Panc1 (cell line): ENCODE measurements around the gene FSHR. TPM values are rescaled to one million over a fixed set of nuclear protein-coding genes. Genes with fewer than 3 reads are reported as not detected.

Experiments used
- ATAC-seq: fragments of 200-7000 bp; cut with Tn5 transposase; 2 replicates; pipeline ENCODE4 v1.9.1; 2020; ENCODE audit warnings: mild to moderate bottlenecking, moderate library complexity
- BruUV-seq: library from RNA; stranded (reverse); fragments of 400-500 nt; replicated peaks from 2 replicates; lab custom pipeline; 2021; lab: Mats Ljungman, UMichigan
- CTCF ChIA-PET: fragments of 300-600 bp; sonication (Branson Sonifier 250); formaldehyde crosslinking; loops from one replicate; lab custom pipeline; 2022; ENCODE audit warnings: antibody characterized with exemption; lab: Charles Lee
- POLR2A ChIA-PET: fragments of 300-600 bp; sonication (Branson Sonifier 250); formaldehyde crosslinking; loops from one replicate; lab custom pipeline; 2022; ENCODE audit warnings: antibody characterized with exemption; lab: Charles Lee
- DNase-seq: peaks from one replicate; pipeline ENCODE4 v3.0.0-alpha.2; 2010; ENCODE audit warnings: low read depth, low spot score
- H3K27ac ChIP-seq: 2 replicates; pipeline ENCODE4 v1.5.1; 2011; ENCODE audit warnings: mild to moderate bottlenecking, low read length, inconsistent platforms
- H3K27me3 ChIP-seq: fragments of 200-500 bp; sonication (Bioruptor generic); 2 replicates; pipeline ENCODE4 v1.6.0; 2014; ENCODE audit warnings: low read length, inconsistent platforms; ENCODE audit not compliant: control insufficient read depth, insufficient read depth
- H3K36me3 ChIP-seq: fragments of 200-500 bp; sonication (Bioruptor generic); 2 replicates; pipeline ENCODE4 v1.5.1; 2014; ENCODE audit warnings: inconsistent platforms, mild to moderate bottlenecking, low read length, moderate library complexity; ENCODE audit not compliant: control insufficient read depth, insufficient read depth
- H3K4me1 ChIP-seq: 2 replicates; pipeline ENCODE4 v1.5.1; 2011; ENCODE audit warnings: inconsistent platforms, mild to moderate bottlenecking, low read length, moderate library complexity; ENCODE audit not compliant: control insufficient read depth, insufficient read depth
- H3K4me3 ChIP-seq, 2 experiments: 2 replicates each; pipeline ENCODE4 v1.5.1; 2011 to 2012; ENCODE audit warnings: low read depth in 2 of 2, low read length in 2 of 2, mild to moderate bottlenecking in 2 of 2, inconsistent platforms in 1 of 2, moderate library complexity in 1 of 2
- H3K9me3 ChIP-seq: fragments of 200-500 bp; sonication (Bioruptor generic); 2 replicates; pipeline ENCODE4 v1.5.1; 2014; ENCODE audit warnings: low read depth, mild to moderate bottlenecking, inconsistent platforms, low read length, moderate library complexity; ENCODE audit not compliant: control insufficient read depth, insufficient read depth
- CTCF ChIP-seq: fragments of 450-650 bp; IDR thresholded peaks from 2 replicates; pipeline ENCODE4 v1.5.1; 2017; ENCODE audit warnings: mild to moderate bottlenecking
- POLR2AphosphoS5 ChIP-seq: IDR thresholded peaks from 2 replicates; pipeline ENCODE4 v1.6.1; 2012; ENCODE audit warnings: mild to moderate bottlenecking, low read depth, low read length, moderate library complexity
- REST ChIP-seq, 2 experiments: IDR thresholded peaks; 2 replicates each; pipeline ENCODE4 v1.6.1; 2011 to 2012; ENCODE audit warnings: low read depth in 2 of 2, control low read depth in 1 of 2, low read length in 1 of 2, mild to moderate bottlenecking in 1 of 2, moderate library complexity in 1 of 2; ENCODE audit not compliant: insufficient read depth in 1 of 2
- SIN3A ChIP-seq: IDR thresholded peaks from 2 replicates; pipeline ENCODE4 v1.6.1; 2012; ENCODE audit warnings: low read depth, mild to moderate bottlenecking, low read length, moderate library complexity, borderline replicate concordance; ENCODE audit not compliant: insufficient read depth
- TCF7L2 ChIP-seq: IDR thresholded peaks from 2 replicates; pipeline ENCODE4 v1.6.1; 2011; ENCODE audit warnings: mild to moderate bottlenecking, low read depth, low read length, inconsistent platforms
- in situ Hi-C: cut with HindIII; loops from 2 replicates; pipeline ENCODE4 v1.10.0; 2016; ENCODE audit warnings: low sequenced_read_pairs, low pct_unique_long_range_greater_than_20kb
- intact Hi-C: fragments of 100-400 bp; cut with micrococcal nuclease; formaldehyde crosslinking; loops from one replicate; pipeline ENCODE4 v1.10.0; 2022; ENCODE audit not compliant: unreplicated experiment
- total RNA-seq: library from RNA; stranded (reverse); gene quantifications from one replicate; pipeline ENCODE4 v1.2.1, GENCODE V29; 2021; ENCODE audit not compliant: unreplicated experiment

Gene FSHR
- total RNA-seq, 1 experiment from 2014 or later, result not detected

GRCh38 chr2:49153252-49153651 is 1.1 kb downstream of the FSHR start:
- no peak for DNase-seq
- no peaks in the 10 kb centered on the region for H3K27me3 ChIP-seq
- no TSS peak for BruUV-seq
- TF ChIP-seq POLR2AphosphoS5 (no peak), TCF7L2 (no peak), REST (IDR thresholded peaks at IDR 0.05; ENCODE audit: insufficient read depth in 1 of 2, low read depth in 2 of 2, low read length in 1 of 2) (no peak), CTCF (no peak)
- intact Hi-C loops, result no loop called here
- no peak overlapping the region for H3K27ac ChIP-seq
- H3K9me3 ChIP-seq, result no peaks in the 10 kb centered on the region
- H3K4me3 ChIP-seq, result no peak overlapping the region
- ChIA-PET CTCF (no interaction called here), POLR2A (no interaction called here)
- ATAC-seq, result no peak
- in situ Hi-C loops, result no loop called here
- H3K4me1 ChIP-seq, result no peaks in the 10 kb centered on the region
- no peaks in the 10 kb centered on the region for H3K36me3 ChIP-seq

- Histone ChIP-seq H3K27me3 (no peaks in the 10 kb centered on the region), H3K4me3 (no peak overlapping the region), H3K9me3 (no peaks in the 10 kb centered on the region), H3K4me1 (no peaks in the 10 kb centered on the region), H3K27ac (no peak overlapping the region), H3K36me3 (no peaks in the 10 kb centered on the region)
- BruUV-seq, result no TSS peak
- TF ChIP-seq REST (IDR thresholded peaks at IDR 0.05; ENCODE audit: insufficient read depth in 1 of 2, low read depth in 2 of 2, low read length in 1 of 2) (no peak), SIN3A (no peak), POLR2AphosphoS5 (no peak), TCF7L2 (no peak)
- CTCF ChIA-PET, result no interaction called here
- no peak for ATAC-seq
- no peak for DNase-seq
- POLR2A ChIA-PET, result no interaction called here
- intact Hi-C loops, result no loop called here
- in situ Hi-C loops, result no loop called here
Observed at GRCh38 chr2:49152824-49153223, 1.5 kb downstream of the FSHR start.
